WTC11 (cell line): ENCODE data around the gene SMARCA4. TPM values are rescaled to one million over a fixed set of nuclear protein-coding genes. Genes with fewer than 3 reads are reported as not detected.

ENCODE experiments used
- ATAC-seq: fragments of 200-7000 bp; cut with Tn5 transposase; 2 replicates; pipeline ENCODE4 v1.10.0; 2021; ENCODE audit warnings: mild to moderate bottlenecking, moderate library complexity
- CTCF ChIA-PET: fragments of 300-600 bp; sonication (Branson Sonifier 250); formaldehyde crosslinking; loops from one replicate; lab custom pipeline; 2021; ENCODE audit warnings: antibody characterized with exemption; lab: Charles Lee
- POLR2A ChIA-PET: fragments of 350-600 bp; sonication (Branson Sonifier 250); formaldehyde crosslinking; loops from one replicate; lab custom pipeline; 2021; ENCODE audit warnings: antibody characterized with exemption; lab: Charles Lee
- DNase-seq: peaks from one replicate; pipeline ENCODE4 v3.0.0; 2021; ENCODE audit warnings: low spot score
- H3K27ac Mint-ChIP-seq: 2 replicates; pipeline ENCODE4 v1.8.0; 2021; ENCODE audit warnings: mixed read lengths
- H3K27me3 Mint-ChIP-seq: 2 replicates; pipeline ENCODE4 v1.8.0; 2021; ENCODE audit warnings: low read depth, mild to moderate bottlenecking, moderate library complexity, mixed read lengths
- H3K36me3 Mint-ChIP-seq: 2 replicates; pipeline ENCODE4 v1.8.0; 2021; ENCODE audit warnings: mixed read lengths
- H3K4me1 Mint-ChIP-seq: 2 replicates; pipeline ENCODE4 v1.8.0; 2022; ENCODE audit warnings: mixed read lengths
- H3K4me3 Mint-ChIP-seq: 2 replicates; pipeline ENCODE4 v1.8.0; 2021; ENCODE audit warnings: mild to moderate bottlenecking, moderate library complexity, mixed read lengths
- H3K9me3 Mint-ChIP-seq: 2 replicates; pipeline ENCODE4 v1.8.0; 2021; ENCODE audit warnings: mixed read lengths
- AR ChIP-seq: fragments of 250-450 bp; sonication (Bioruptor Pico); IDR thresholded peaks from 2 replicates; pipeline ENCODE4 v1.9.0; 2021; ENCODE audit warnings: mild to moderate bottlenecking
- CREM ChIP-seq: sonication (generic); formaldehyde crosslinking; IDR thresholded peaks from 2 replicates; pipeline ENCODE4 v1.8.1; 2022; ENCODE audit warnings: mild to moderate bottlenecking, missing genetic modification reagents, moderate library complexity
- ESRRA ChIP-seq: sonication (generic); formaldehyde crosslinking; IDR thresholded peaks from 2 replicates; pipeline ENCODE4 v1.8.1; 2022; ENCODE audit warnings: mild to moderate bottlenecking, missing genetic modification reagents, borderline replicate concordance
- FOXJ3 ChIP-seq: sonication (generic); formaldehyde crosslinking; IDR thresholded peaks from 2 replicates; pipeline ENCODE4 v1.9.0; 2021; ENCODE audit warnings: missing genetic modification reagents, mild to moderate bottlenecking, borderline replicate concordance
- FOXP4 ChIP-seq: sonication (generic); formaldehyde crosslinking; IDR thresholded peaks from 2 replicates; pipeline ENCODE4 v1.8.0; 2022; ENCODE audit warnings: mild to moderate bottlenecking, missing genetic modification reagents
- GABPB1 ChIP-seq: sonication (generic); formaldehyde crosslinking; IDR thresholded peaks from 2 replicates; pipeline ENCODE4 v1.8.1; 2023; ENCODE audit warnings: mild to moderate bottlenecking, missing genetic modification reagents
- JUN ChIP-seq: sonication (generic); formaldehyde crosslinking; IDR thresholded peaks from 2 replicates; pipeline ENCODE4 v1.8.0; 2023; ENCODE audit warnings: mild to moderate bottlenecking, missing genetic modification reagents
- KAT7 ChIP-seq: sonication (generic); formaldehyde crosslinking; IDR thresholded peaks from 2 replicates; pipeline ENCODE4 v1.8.1; 2023; ENCODE audit warnings: missing genetic modification reagents, mild to moderate bottlenecking, borderline replicate concordance
- MLX ChIP-seq: sonication (generic); formaldehyde crosslinking; IDR thresholded peaks from 2 replicates; pipeline ENCODE4 v1.8.1; 2023; ENCODE audit warnings: mild to moderate bottlenecking, missing genetic modification reagents, moderate library complexity
- NR3C1 ChIP-seq: sonication (generic); formaldehyde crosslinking; conservative IDR thresholded peaks from 2 replicates; pipeline ENCODE4 v1.8.1; 2023; ENCODE audit warnings: low read depth, mild to moderate bottlenecking, missing genetic modification reagents
- PRDM15 ChIP-seq: sonication (generic); formaldehyde crosslinking; IDR thresholded peaks from 2 replicates; pipeline ENCODE4 v1.8.0; 2022; ENCODE audit warnings: missing genetic modification reagents
- SMAD4 ChIP-seq: sonication (generic); formaldehyde crosslinking; IDR thresholded peaks from 2 replicates; pipeline ENCODE4 v1.8.0; 2022; ENCODE audit warnings: mild to moderate bottlenecking, missing genetic modification reagents
- ZNF425 ChIP-seq: fragments of 250-450 bp; sonication (Bioruptor Pico); conservative IDR thresholded peaks from 2 replicates; pipeline ENCODE4 v1.9.0; 2021; ENCODE audit warnings: mild to moderate bottlenecking
- ZNF671 ChIP-seq: fragments of 250-450 bp; sonication (Bioruptor Pico); IDR thresholded peaks from 2 replicates; pipeline ENCODE4 v1.8.0; 2021; ENCODE audit warnings: mild to moderate bottlenecking
- total RNA-seq: library from RNA; stranded (reverse); gene quantifications from 3 replicates; pipeline ENCODE4 v1.2.3, GENCODE V29; 2021

Gene SMARCA4
- total RNA-seq, 1 experiment from 2014 or later = 295 TPM

- no peak for TF ChIP-seq FOXJ3 (CRISPR knock-in tag)
- DNase-seq (no peak), ATAC-seq (peak; percentile 48)
- ChIA-PET CTCF (interaction anchor here (1.0 kb wide), 1 partner anchor 69 kb away, joined by 3 read pairs; no protein-coding TSS in a partner anchor), POLR2A (interaction anchor here (0.6 kb wide), 1 partner anchor 17 kb away, joined by 5 read pairs; no protein-coding TSS in a partner anchor)
- no peak overlapping the region for H3K27ac Mint-ChIP-seq
- H3K4me1 Mint-ChIP-seq = no peaks in the 10 kb centered on the region
- H3K9me3 Mint-ChIP-seq = no peaks in the 10 kb centered on the region
- no peak overlapping the region for H3K4me3 Mint-ChIP-seq
- H3K36me3 Mint-ChIP-seq = peaks cover 88% of the 10 kb centered on the region
- no peaks in the 10 kb centered on the region for H3K27me3 Mint-ChIP-seq
These were observed 144.3 kb downstream of the SMARCA4 start for GRCh38 chr19:11105014-11105636.

- Mint-ChIP-seq H3K27ac (peak overlapping the region; percentile 72; the same call in 1 of the 2 replicates), H3K36me3 (peaks cover 90% of the 10 kb centered on the region), H3K4me3 (no peak overlapping the region), H3K27me3 (no peaks in the 10 kb centered on the region), H3K4me1 (no peaks in the 10 kb centered on the region), H3K9me3 (no peaks in the 10 kb centered on the region)
- POLR2A ChIA-PET = no interaction called here
- DNase-seq (no peak), ATAC-seq (no peak)
- TF ChIP-seq ZNF671 (CRISPR knock-in tag) (no peak), AR (CRISPR knock-in tag) (no peak), GABPB1 (CRISPR knock-in tag) (no peak), FOXP4 (CRISPR knock-in tag) (no peak), JUN (CRISPR knock-in tag) (no peak), MLX (CRISPR knock-in tag) (no peak)
- CTCF ChIA-PET = interaction anchor here (0.6 kb wide), 1 partner anchor 617 kb away, joined by 3 read pairs; no protein-coding TSS in a partner anchor
These were observed 145.6 kb downstream of the SMARCA4 start for GRCh38 chr19:11106477-11106876.

GRCh38 chr19:11108746-11109145 lies 147.9 kb downstream of the SMARCA4 start:
- ATAC-seq (no peak), DNase-seq (no peak)
- H3K9me3 Mint-ChIP-seq = no peaks in the 10 kb centered on the region
- H3K4me3 Mint-ChIP-seq = no peak overlapping the region
- POLR2A ChIA-PET = no interaction called here
- CTCF ChIA-PET = interaction anchor here (1.7 kb wide), 1 partner anchor 17 kb away, joined by 5 read pairs; no protein-coding TSS in a partner anchor
- H3K27me3 Mint-ChIP-seq = no peaks in the 10 kb centered on the region
- peaks cover 85% of the 10 kb centered on the region for H3K36me3 Mint-ChIP-seq
- H3K27ac Mint-ChIP-seq = no peak overlapping the region
- no peaks in the 10 kb centered on the region for H3K4me1 Mint-ChIP-seq
- TF ChIP-seq ZNF671 (CRISPR knock-in tag) (no peak), KAT7 (CRISPR knock-in tag) (no peak), CREM (CRISPR knock-in tag) (no peak), SMAD4 (no peak), ZNF425 (no peak), PRDM15 (CRISPR knock-in tag) (no peak), NR3C1 (CRISPR knock-in tag) (no peak), AR (CRISPR knock-in tag) (no peak), ESRRA (CRISPR knock-in tag) (no peak)
